Left lobe of liver (tissue), 2 donors: Measurements from ENCODE around the gene PICALM. TPM values are rescaled to one million over a fixed set of nuclear protein-coding genes. Genes with fewer than 3 reads are reported as not detected.

Experiments
- ATAC-seq: fragments of 200-7000 bp; cut with Tn5 transposase; one replicate; pipeline ENCODE4 v1.9.1; 2020; ENCODE audit warnings: mild to moderate bottlenecking, moderate library complexity
- DNase-seq: peaks from one replicate; pipeline ENCODE4 v3.0.0-alpha.2; 2020; ENCODE audit warnings: low spot score
- total RNA-seq: library from RNA; stranded (reverse); gene quantifications from one replicate; pipeline ENCODE4 v1.2.1, GENCODE V29; 2021
- donor health status: DM: no; HTN: no; CAD: no; lungs with moderate emphysema.
- donor health status: DM: no; HTN: yes; CAD: no.

PICALM gene
- total RNA-seq, 1 donor from 2014 or later, result 70.9 TPM

- ATAC-seq (no peak), DNase-seq (no peak)
These were observed 12.6 kb upstream of the PICALM start for GRCh38 chr11:86081455-86081854.

GRCh38 chr11:86079421-86079820, 10.5 kb upstream of the PICALM start:
- ATAC-seq, result no peak
- no peak for DNase-seq

GRCh38 chr11:86073948-86074347, 5.1 kb upstream of the PICALM start:
- ATAC-seq (no peak), DNase-seq (no peak)

GRCh38 chr11:86072211-86072610, 3.3 kb upstream of the PICALM start:
- no peak for ATAC-seq
- no peak for DNase-seq

GRCh38 chr11:86070142-86071056, 1.5 kb upstream of the PICALM start:
- no peak for ATAC-seq
- DNase-seq, result no peak

- ATAC-seq (peak; percentile 26), DNase-seq (no peak)
These were observed 671 bp upstream of the PICALM start for GRCh38 chr11:86069408-86070101.

GRCh38 chr11:86068138-86068871, 579 bp downstream of the PICALM start:
- DNase-seq, result no peak
- peak; percentile 9 for ATAC-seq

- DNase-seq (no peak), ATAC-seq (no peak)
These were observed 1.1 kb downstream of the PICALM start for GRCh38 chr11:86067851-86068137.

GRCh38 chr11:86067009-86067850, 1.7 kb downstream of the PICALM start:
- ATAC-seq, result peak; percentile 11
- no peak for DNase-seq

- no peak for DNase-seq
These were observed 2.3 kb downstream of the PICALM start for GRCh38 chr11:86066657-86067008.

GRCh38 chr11:86066033-86066432, 2.9 kb downstream of the PICALM start:
- no peak for ATAC-seq
- DNase-seq, result no peak

More at GRCh38 chr11:86066657-86067008, 2.3 kb downstream of the PICALM start:
- no peak for ATAC-seq

- DNase-seq (no peak), ATAC-seq (no peak)
These were observed 4.6 kb downstream of the PICALM start for GRCh38 chr11:86064220-86064803.

GRCh38 chr11:86063536-86063935, 5.3 kb downstream of the PICALM start:
- DNase-seq (no peak), ATAC-seq (no peak)

GRCh38 chr11:86062719-86063118, 6.2 kb downstream of the PICALM start:
- ATAC-seq (no peak), DNase-seq (no peak)

- peak; percentile 37 for ATAC-seq
- no peak for DNase-seq
These were observed 7.2 kb downstream of the PICALM start for GRCh38 chr11:86061483-86062205.

- DNase-seq, result no peak
- no peak for ATAC-seq
These were observed 8.3 kb downstream of the PICALM start for GRCh38 chr11:86060544-86060943.

GRCh38 chr11:86058360-86058759, 10.5 kb downstream of the PICALM start:
- no peak for ATAC-seq
- no peak for DNase-seq

- ATAC-seq, result no peak
These were observed 12.5 kb downstream of the PICALM start for GRCh38 chr11:86056351-86056854.

More at GRCh38 chr11:86056351-86056854, 12.5 kb downstream of the PICALM start:
- no peak for DNase-seq
